ENCODE results near the gene BCL2L12.

DNA sequence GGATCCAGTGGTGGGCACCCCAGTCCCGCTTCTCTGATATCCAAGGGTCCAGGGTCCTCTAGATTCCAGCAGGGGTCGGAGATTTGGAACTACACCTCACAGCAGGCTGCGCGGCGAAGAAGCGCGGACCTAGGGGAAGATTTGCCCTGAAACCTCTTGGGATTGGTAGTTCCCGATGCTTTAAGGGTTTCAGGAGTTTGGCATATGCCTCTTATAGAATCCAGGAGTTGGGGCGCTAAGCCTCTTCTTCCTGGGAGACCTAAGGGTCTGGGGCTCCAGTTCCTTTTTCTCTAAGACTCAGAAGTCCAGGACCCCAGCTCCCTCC is 349 bp downstream of the BCL2L12 start:
- TF ChIP-seq CTCF (IDR thresholded peaks at IDR 0.05) (no peak), EZH2 (IDR thresholded peaks at IDR 0.05; ENCODE audit: borderline replicate concordance, insufficient read depth, low read depth, low read length, poor library complexity, severe bottlenecking) (no peak)

Measured in B cell (primary cell).